ENCODE data around the gene TMEM238.
"Not testable (repeated sequence)": the region's sequence is repeated elsewhere in the genome, so short reads cannot be mapped to it uniquely, and the experiment has no call there.

Gene TMEM238

DNA sequence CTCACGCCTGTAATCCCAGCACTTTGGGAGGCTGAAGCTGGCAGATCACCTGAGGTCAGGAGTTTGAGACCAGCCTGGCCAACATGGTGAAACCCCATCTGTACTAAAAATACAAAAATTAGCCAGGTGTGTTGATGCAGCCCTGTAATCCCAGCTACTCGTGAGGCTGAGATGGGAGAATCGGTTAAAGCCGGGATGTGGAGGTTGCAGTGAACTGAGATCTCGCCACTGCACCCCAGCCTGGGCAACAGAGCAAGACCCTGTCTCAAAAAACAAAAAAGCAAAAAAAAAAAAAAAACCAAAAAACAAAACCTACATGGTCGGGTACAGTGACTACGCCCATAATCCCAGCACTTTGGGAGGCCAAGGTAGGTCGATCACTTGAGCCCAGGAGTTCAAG, 25.1 kb upstream of the TMEM238 start:
- no CpG with 5 or more reads among the region's 8 CpGs for WGBS (ENCODE audit: extremely low coverage, insufficient coverage, insufficient read length)

DNA sequence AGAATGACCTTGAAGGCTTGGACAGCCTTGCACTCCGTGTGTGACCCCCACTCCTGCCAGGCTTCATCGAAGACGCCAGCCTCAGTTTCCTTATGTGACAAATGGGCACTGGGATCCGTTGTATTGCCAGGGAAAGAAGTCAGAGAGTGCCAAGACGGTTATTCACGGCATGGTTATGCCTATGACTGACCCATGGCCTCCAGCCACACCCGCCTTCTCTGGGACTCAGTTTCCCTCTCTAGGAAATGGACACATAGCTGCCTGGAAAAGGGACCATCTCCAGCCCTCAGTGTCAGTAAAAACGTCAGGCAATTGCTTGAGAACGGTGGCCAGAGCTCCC, 24.4 kb upstream of the TMEM238 start:
- Histone ChIP-seq H3K27me3 (ENCODE audit: insufficient read depth, low read length) (no peaks in the 10 kb centered on the region), H3K23ac (ENCODE audit: low read length) (no peak overlapping the region), H3K79me1 (ENCODE audit: low read length) (peaks cover 12% of the 10 kb centered on the region), H3K4me1 (ENCODE audit: control insufficient read depth in 1 of 2, insufficient read depth in 2 of 2, low read length in 2 of 2) (peaks cover 12 to 19% of the 10 kb centered on the region in 2 experiments), H4K91ac (ENCODE audit: low read depth, low read length) (peak overlapping the region; percentile 97), H2BK5ac (ENCODE audit: low read depth, low read length, poor library complexity) (peak overlapping the region; percentile 87), H3K27ac (ENCODE audit: low read depth, low read length) (peak overlapping the region; percentile 68), H4K8ac (ENCODE audit: low read depth, low read length) (peak overlapping the region; percentile 97), H3K18ac (ENCODE audit: low read length) (peak overlapping the region; percentile 91), H3K4ac (ENCODE audit: low read depth, low read length) (peak overlapping the region; percentile 78), H3K4me3 (ENCODE audit: low read depth, low read length) (no peak overlapping the region), H3K36me3 (ENCODE audit: control insufficient read depth in 1 of 2, insufficient read depth in 2 of 2, low read length in 2 of 2) (peaks cover 22 to 26% of the 10 kb centered on the region in 2 experiments), H4K12ac (ENCODE audit: low read depth, low read length) (peak overlapping the region; percentile 95), H3K9ac (ENCODE audit: low read length) (peak overlapping the region; percentile 37), H3K14ac (ENCODE audit: low read length) (peak overlapping the region; percentile 96), H3K9me3 (ENCODE audit: insufficient read depth, low read depth, low read length) (peaks cover 4% of the 10 kb centered on the region), H2BK120ac (ENCODE audit: insufficient read depth, low read length, poor library complexity) (peak overlapping the region; percentile 89), H2AK5ac (ENCODE audit: low read length) (peak overlapping the region; percentile 95), H3K79me2 (ENCODE audit: control insufficient read depth, insufficient read depth, low read length, poor library complexity) (peaks cover 18% of the 10 kb centered on the region), H2AFZ (ENCODE audit: insufficient read depth, low read length, poor library complexity) (peak overlapping the region; percentile 82), H2BK12ac (ENCODE audit: low read length) (peak overlapping the region; percentile 33), H3K4me2 (ENCODE audit: low read length) (peak overlapping the region; percentile 60)
- DNase-seq: no peak
- no CpG with 5 or more reads among the region's 9 CpGs for WGBS (ENCODE audit: extremely low coverage, insufficient coverage, insufficient read length)

More for the DNA sequence above, 25.1 kb upstream of the TMEM238 start:
- H2BK5ac ChIP-seq (ENCODE audit: low read depth, low read length, poor library complexity); H4K8ac ChIP-seq (ENCODE audit: low read depth, low read length); DNase-seq; H3K9me3 ChIP-seq (ENCODE audit: insufficient read depth, low read depth, low read length); H3K4me2 ChIP-seq (ENCODE audit: low read length); H3K18ac ChIP-seq (ENCODE audit: low read length); H3K4me3 ChIP-seq (ENCODE audit: low read depth, low read length); H2AK5ac ChIP-seq (ENCODE audit: low read length); H3K27ac ChIP-seq (ENCODE audit: low read depth, low read length); H3K14ac ChIP-seq (ENCODE audit: low read length); H2BK12ac ChIP-seq (ENCODE audit: low read length); H2BK120ac ChIP-seq (ENCODE audit: insufficient read depth, low read length, poor library complexity); H2AFZ ChIP-seq (ENCODE audit: insufficient read depth, low read length, poor library complexity); H3K23ac ChIP-seq (ENCODE audit: low read length); H3K27me3 ChIP-seq (ENCODE audit: insufficient read depth, low read length); H3K9ac ChIP-seq (ENCODE audit: low read length); H4K12ac ChIP-seq (ENCODE audit: low read depth, low read length); H4K91ac ChIP-seq (ENCODE audit: low read depth, low read length); H3K4ac ChIP-seq (ENCODE audit: low read depth, low read length): not testable (repeated sequence)
- H3K36me3 ChIP-seq (ENCODE audit: control insufficient read depth in 1 of 2, insufficient read depth in 2 of 2, low read length in 2 of 2): peaks cover 19 to 21% of the 10 kb centered on the region in 2 experiments
- H3K79me1 ChIP-seq (ENCODE audit: low read length): peaks cover 12% of the 10 kb centered on the region
- H3K79me2 ChIP-seq (ENCODE audit: control insufficient read depth, insufficient read depth, low read length, poor library complexity): peaks cover 18% of the 10 kb centered on the region
- peaks cover 12 to 19% of the 10 kb centered on the region in 2 experiments for H3K4me1 ChIP-seq (ENCODE audit: control insufficient read depth in 1 of 2, insufficient read depth in 2 of 2, low read length in 2 of 2)

DNA sequence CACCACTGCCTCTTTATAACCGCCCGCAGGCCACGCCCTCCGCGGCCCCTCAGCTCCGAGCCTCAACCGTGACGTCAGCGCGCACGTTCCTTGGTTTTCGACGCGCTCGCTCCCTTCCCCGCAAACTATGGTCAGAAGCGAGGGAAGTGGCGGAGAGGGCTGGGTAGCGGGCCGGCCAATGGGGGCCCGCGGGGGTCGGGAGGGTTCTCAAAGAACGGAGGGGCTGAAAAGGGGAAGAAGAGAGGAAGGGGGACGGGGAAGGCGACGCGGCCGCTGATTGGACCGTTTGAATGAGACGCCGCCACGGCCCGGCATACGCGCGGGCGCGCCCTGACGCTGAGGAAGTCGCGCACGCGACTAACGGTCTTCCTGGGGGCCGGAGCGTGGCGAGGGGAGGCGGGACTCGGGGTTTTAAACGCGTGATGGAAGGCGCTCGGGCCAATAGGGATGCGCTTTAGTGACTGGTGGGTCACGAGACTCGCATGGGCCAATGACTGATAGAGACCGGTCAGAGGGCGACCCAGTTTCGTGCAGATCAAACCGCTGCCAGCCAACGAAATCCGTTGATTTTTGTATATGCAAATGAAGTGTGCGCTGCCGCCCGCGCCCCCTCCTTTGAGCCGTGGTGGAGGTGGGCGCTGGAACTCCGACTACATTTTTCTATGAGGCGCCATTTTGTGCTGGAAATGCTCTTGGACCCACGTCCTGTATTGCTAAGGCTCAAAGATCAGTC, 23.9 kb upstream of the TMEM238 start:
- H2AFZ ChIP-seq (ENCODE audit: insufficient read depth, low read length, poor library complexity): peak overlapping the region; percentile 82
- H3K79me2 ChIP-seq (ENCODE audit: control insufficient read depth, insufficient read depth, low read length, poor library complexity): peaks cover 18% of the 10 kb centered on the region
- peak overlapping the region; percentile 94 for H3K27ac ChIP-seq (ENCODE audit: low read depth, low read length)
- peak overlapping the region; percentile 73 for H3K4me2 ChIP-seq (ENCODE audit: low read length)
- peak overlapping the region; percentile 89 for H2BK120ac ChIP-seq (ENCODE audit: insufficient read depth, low read length, poor library complexity)
- H4K8ac ChIP-seq (ENCODE audit: low read depth, low read length): peak overlapping the region; percentile 97
- H2AK5ac ChIP-seq (ENCODE audit: low read length): peak overlapping the region; percentile 95
- H2BK12ac ChIP-seq (ENCODE audit: low read length): peak overlapping the region; percentile 33
- peaks cover 12% of the 10 kb centered on the region for H3K79me1 ChIP-seq (ENCODE audit: low read length)
- H3K9me3 ChIP-seq (ENCODE audit: insufficient read depth, low read depth, low read length): peaks cover 4% of the 10 kb centered on the region
- no peak overlapping the region for H3K23ac ChIP-seq (ENCODE audit: low read length)
- peak overlapping the region; percentile 37 for H3K9ac ChIP-seq (ENCODE audit: low read length)
- peak overlapping the region; percentile 78 for H3K4ac ChIP-seq (ENCODE audit: low read depth, low read length)
- H4K12ac ChIP-seq (ENCODE audit: low read depth, low read length): peak overlapping the region; percentile 95
- peak overlapping the region; percentile 98 for H4K91ac ChIP-seq (ENCODE audit: low read depth, low read length)
- H3K4me3 ChIP-seq (ENCODE audit: low read depth, low read length): peak overlapping the region; percentile 88
- WGBS (ENCODE audit: extremely low coverage, insufficient coverage, insufficient read length): no CpG with 5 or more reads among the region's 72 CpGs
- no peaks in the 10 kb centered on the region for H3K27me3 ChIP-seq (ENCODE audit: insufficient read depth, low read length)
- H3K14ac ChIP-seq (ENCODE audit: low read length): peak overlapping the region; percentile 96
- peak; percentile 98 to 99 for DNase-seq
- peak overlapping the region; percentile 88 for H2BK5ac ChIP-seq (ENCODE audit: low read depth, low read length, poor library complexity)
- peaks cover 12 to 19% of the 10 kb centered on the region in 2 experiments for H3K4me1 ChIP-seq (ENCODE audit: control insufficient read depth in 1 of 2, insufficient read depth in 2 of 2, low read length in 2 of 2)
- H3K18ac ChIP-seq (ENCODE audit: low read length): peak overlapping the region; percentile 91
- peaks cover 26 to 31% of the 10 kb centered on the region in 2 experiments for H3K36me3 ChIP-seq (ENCODE audit: control insufficient read depth in 1 of 2, insufficient read depth in 2 of 2, low read length in 2 of 2)

DNA sequence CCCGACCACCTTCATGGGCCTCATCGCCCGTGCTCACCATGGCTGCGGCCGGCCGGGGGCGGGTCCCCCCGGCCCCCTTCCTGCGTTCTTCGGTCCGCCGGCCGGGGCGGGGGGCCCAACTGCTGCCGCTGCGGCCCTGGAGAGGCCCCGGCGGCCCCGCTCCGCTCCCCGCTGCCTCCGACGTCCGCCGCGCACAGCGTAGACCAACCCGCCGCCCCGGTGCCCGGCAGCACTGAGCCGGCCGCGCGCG, 23.4 kb upstream of the TMEM238 start, which contains the start of gene UBE2S:
UBE2S (minus strand) TSS at position 239 of the 250 bp plus-strand sequence; CDS start at position 40, 199 bp downstream.
- H3K9ac ChIP-seq (ENCODE audit: low read length): peak within 1 kb of the TSS; percentile 97
- H3K4me1 ChIP-seq (ENCODE audit: control insufficient read depth in 1 of 2, insufficient read depth in 2 of 2, low read length in 2 of 2): peaks cover 12 to 19% of the 10 kb centered on the region in 2 experiments
- peak within 1 kb of the TSS; percentile 89 for H2BK120ac ChIP-seq (ENCODE audit: insufficient read depth, low read length, poor library complexity)
- H2AK5ac ChIP-seq (ENCODE audit: low read length): peak within 1 kb of the TSS; percentile 95
- H4K91ac ChIP-seq (ENCODE audit: low read depth, low read length): peak within 1 kb of the TSS; percentile 98
- peak within 1 kb of the TSS; percentile 91 for H3K18ac ChIP-seq (ENCODE audit: low read length)
- not testable (repeated sequence) for H3K27me3 ChIP-seq (ENCODE audit: insufficient read depth, low read length); H3K9me3 ChIP-seq (ENCODE audit: insufficient read depth, low read depth, low read length); H3K23ac ChIP-seq (ENCODE audit: low read length); DNase-seq
- peak within 1 kb of the TSS; percentile 96 for H3K14ac ChIP-seq (ENCODE audit: low read length)
- H3K79me1 ChIP-seq (ENCODE audit: low read length): peaks cover 12% of the 10 kb centered on the region
- H4K12ac ChIP-seq (ENCODE audit: low read depth, low read length): peak within 1 kb of the TSS; percentile 95
- peak within 1 kb of the TSS; percentile 94 for H3K27ac ChIP-seq (ENCODE audit: low read depth, low read length)
- no CpG with 5 or more reads among the region's 36 CpGs for whole genome bisulfite sequencing (ENCODE audit: extremely low coverage, insufficient coverage, insufficient read length)
- peak within 1 kb of the TSS; percentile 82 for H2AFZ ChIP-seq (ENCODE audit: insufficient read depth, low read length, poor library complexity)
- peaks cover 31 to 35% of the 10 kb centered on the region in 2 experiments for H3K36me3 ChIP-seq (ENCODE audit: control insufficient read depth in 1 of 2, insufficient read depth in 2 of 2, low read length in 2 of 2)
- H3K4me2 ChIP-seq (ENCODE audit: low read length): peak within 1 kb of the TSS; percentile 73
- peak within 1 kb of the TSS; percentile 88 for H2BK5ac ChIP-seq (ENCODE audit: low read depth, low read length, poor library complexity)
- peak within 1 kb of the TSS; percentile 88 for H3K4me3 ChIP-seq (ENCODE audit: low read depth, low read length)
- H3K79me2 ChIP-seq (ENCODE audit: control insufficient read depth, insufficient read depth, low read length, poor library complexity): peaks cover 18% of the 10 kb centered on the region
- peak within 1 kb of the TSS; percentile 33 for H2BK12ac ChIP-seq (ENCODE audit: low read length)
- peak within 1 kb of the TSS; percentile 97 for H4K8ac ChIP-seq (ENCODE audit: low read depth, low read length)
- H3K4ac ChIP-seq (ENCODE audit: low read depth, low read length): peak within 1 kb of the TSS; percentile 95
